KMS-11 (cell line): ENCODE results near the gene NINL.
"Not testable (repeated sequence)": the region's sequence is repeated elsewhere in the genome, so short reads cannot be mapped to it uniquely, and the experiment has no call there.

Source experiments
- H2AFZ ChIP-seq: fragments of 200-600 bp; sonication (generic); 2 replicates; pipeline ENCODE4 v1.6.1; 2016; ENCODE audit warnings: antibody characterized with exemption, mixed run types, low read depth
- H3K27ac ChIP-seq: fragments of 200-600 bp; sonication (generic); 2 replicates; pipeline ENCODE4 v1.6.1; 2016; ENCODE audit warnings: mild to moderate bottlenecking, mixed run types
- H3K27me3 ChIP-seq: fragments of 200-600 bp; sonication (generic); 2 replicates; pipeline ENCODE4 v1.6.1; 2017; ENCODE audit warnings: mild to moderate bottlenecking, low read depth, mixed run types, moderate library complexity; ENCODE audit not compliant: insufficient read depth
- H3K36me3 ChIP-seq: fragments of 200-600 bp; sonication (generic); 2 replicates; pipeline ENCODE4 v1.6.1; 2017; ENCODE audit warnings: mild to moderate bottlenecking, mixed run types; ENCODE audit not compliant: insufficient read depth
- H3K4me1 ChIP-seq: fragments of 200-600 bp; sonication (generic); 2 replicates; pipeline ENCODE4 v1.6.1; 2016; ENCODE audit warnings: mild to moderate bottlenecking, low read depth, mixed run types; ENCODE audit not compliant: poor library complexity, severe bottlenecking
- H3K4me2 ChIP-seq: fragments of 200-600 bp; sonication (generic); 2 replicates; pipeline ENCODE4 v1.7.0; 2016; ENCODE audit warnings: mild to moderate bottlenecking, mixed run types
- H3K4me3 ChIP-seq: fragments of 200-600 bp; sonication (generic); IDR thresholded peaks from 2 replicates; pipeline ENCODE4 v1.6.1; 2017; ENCODE audit warnings: low read depth, low read length, mixed read lengths; ENCODE audit not compliant: insufficient read depth
- H3K79me2 ChIP-seq: fragments of 200-600 bp; sonication (generic); 2 replicates; pipeline ENCODE4 v1.6.1; 2016; ENCODE audit warnings: low read depth, mixed run types; ENCODE audit not compliant: insufficient read depth
- H3K9ac ChIP-seq: fragments of 200-600 bp; sonication (generic); 2 replicates; pipeline ENCODE4 v1.6.1; 2016; ENCODE audit warnings: mild to moderate bottlenecking, mixed run types
- H4K20me1 ChIP-seq: fragments of 200-600 bp; sonication (generic); 2 replicates; pipeline ENCODE4 v1.6.1; 2016; ENCODE audit warnings: mild to moderate bottlenecking, mixed run types; ENCODE audit not compliant: insufficient read depth
- CTCF ChIP-seq: fragments of 200-600 bp; sonication (generic); conservative IDR thresholded peaks from 2 replicates; pipeline ENCODE4 v1.6.1; 2017; ENCODE audit warnings: low read depth, mild to moderate bottlenecking, antibody characterized with exemption, low read length, moderate library complexity, mixed read lengths

Gene NINL

GRCh38 chr20:25507385-25508082 lies 77.8 kb downstream of the NINL start:
- Histone ChIP-seq H3K79me2 (no peaks in the 10 kb centered on the region), H3K4me3 (no peak overlapping the region), H3K4me1 (no peaks in the 10 kb centered on the region), H3K9ac (no peak overlapping the region), H2AFZ (no peak overlapping the region), H3K4me2 (no peak overlapping the region), H3K27me3 (no peaks in the 10 kb centered on the region), H3K36me3 (no peaks in the 10 kb centered on the region), H3K27ac (no peak overlapping the region), H4K20me1 (no peaks in the 10 kb centered on the region)
- no peak for TF ChIP-seq CTCF

GRCh38 chr20:25504366-25505135 lies 80.8 kb downstream of the NINL start:
- no peak for TF ChIP-seq CTCF
- H3K27me3 ChIP-seq: no peaks in the 10 kb centered on the region
- no peaks in the 10 kb centered on the region for H3K36me3 ChIP-seq
- no peak overlapping the region for H3K4me2 ChIP-seq
- H3K4me3 ChIP-seq: no peak overlapping the region
- no peak overlapping the region for H3K9ac ChIP-seq
- no peaks in the 10 kb centered on the region for H3K79me2 ChIP-seq
- H3K27ac ChIP-seq: no peak overlapping the region
- H3K4me1 ChIP-seq: no peaks in the 10 kb centered on the region
- no peak overlapping the region for H2AFZ ChIP-seq
- H4K20me1 ChIP-seq: no peaks in the 10 kb centered on the region

- Histone ChIP-seq H3K4me1 (no peaks in the 10 kb centered on the region), H3K36me3 (no peaks in the 10 kb centered on the region), H3K9ac (no peak overlapping the region), H3K4me3 (no peak overlapping the region), H3K27me3 (no peaks in the 10 kb centered on the region), H3K27ac (no peak overlapping the region), H3K79me2 (no peaks in the 10 kb centered on the region), H2AFZ (no peak overlapping the region), H4K20me1 (no peaks in the 10 kb centered on the region), H3K4me2 (no peak overlapping the region)
- TF ChIP-seq CTCF: no peak
Measured at GRCh38 chr20:25503936-25504335, 81.4 kb downstream of the NINL start.

- H3K4me1 ChIP-seq, H3K4me3 ChIP-seq, H3K9ac ChIP-seq, H3K36me3 ChIP-seq, H3K27ac ChIP-seq, H2AFZ ChIP-seq, H3K79me2 ChIP-seq, H3K27me3 ChIP-seq, H4K20me1 ChIP-seq, H3K4me2 ChIP-seq: not testable (repeated sequence)
Measured at GRCh38 chr20:25503051-25503639, 82.2 kb downstream of the NINL start.
